Endothelial cell of umbilical vein (primary cell): ENCODE measurements around the gene NPFFR1. TPM values are rescaled to one million over a fixed set of nuclear protein-coding genes. Genes with fewer than 3 reads are reported as not detected.

Experiments
- BruUV-seq: library from RNA; stranded (reverse); fragments of 400-500 nt; replicated peaks from 2 replicates; lab custom pipeline; 2021; lab: Mats Ljungman, UMichigan
- CTCF ChIA-PET: fragments of 300-600, 350-600 bp; sonication (Branson Sonifier 250); formaldehyde crosslinking; loops from one replicate; lab custom pipeline; 2021; ENCODE audit warnings: antibody characterized with exemption, inconsistent platforms; lab: Charles Lee
- POLR2A ChIA-PET: fragments of 300-600, 350-600 bp; sonication (Branson Sonifier 250); formaldehyde crosslinking; loops from one replicate; lab custom pipeline; 2021; ENCODE audit warnings: antibody characterized with exemption, inconsistent platforms; lab: Charles Lee
- DNase-seq: peaks from one replicate; pipeline ENCODE4 v3.0.0-alpha.2; 2011; ENCODE audit warnings: low read depth, low spot score
- FAIRE-seq: peaks from 2 replicates; lab custom pipeline; 2011; peaks lifted over from hg19 to GRCh38; lab: Jason Lieb, UNC
- H2AFZ ChIP-seq: 2 replicates; pipeline ENCODE4 v1.6.0; 2012; ENCODE audit warnings: low read depth, low read length, control low read depth, inconsistent platforms
- H3K27ac ChIP-seq: 2 replicates; pipeline ENCODE4 v1.5.1; 2011; ENCODE audit warnings: low read depth, mild to moderate bottlenecking, control low read depth, low read length, moderate library complexity; ENCODE audit not compliant: insufficient read depth
- H3K27me3 ChIP-seq, 2 experiments: 2 replicates each; pipeline versions ENCODE4 v1.6.0 to v1.6.1; 2011; ENCODE audit warnings: low read length in 2 of 2, mixed read lengths in 1 of 2; ENCODE audit not compliant: control insufficient read depth in 2 of 2, insufficient read depth in 2 of 2
- H3K36me3 ChIP-seq, 2 experiments: 2 replicates in 1 of 2; 3 replicates in 1 of 2; pipeline ENCODE4 v1.5.1; 2011; ENCODE audit warnings: low read length in 2 of 2, mild to moderate bottlenecking in 1 of 2, moderate library complexity in 1 of 2; ENCODE audit not compliant: control insufficient read depth in 2 of 2, insufficient read depth in 2 of 2; ENCODE audit errors: extremely low read depth in 1 of 2
- H3K4me1 ChIP-seq: 3 replicates; pipeline ENCODE4 v1.5.1; 2011; ENCODE audit warnings: mild to moderate bottlenecking, low read length; ENCODE audit not compliant: control insufficient read depth, insufficient read depth; ENCODE audit errors: extremely low read depth
- H3K4me2 ChIP-seq: 2 replicates; pipeline ENCODE4 v1.6.1; 2011; ENCODE audit warnings: low read length, control low read depth, mixed read lengths; ENCODE audit not compliant: insufficient read depth
- H3K4me3 ChIP-seq, 3 experiments: fragments of 200-600 bp in 1 of 3; sonication (generic), shearing (Covaris generic) in 1 of 3; replicated peaks in 1 of 3; 2 replicates each; pipeline ENCODE4 v1.5.1; 2011 to 2016; ENCODE audit warnings: control low read depth in 3 of 3, low read length in 3 of 3, mild to moderate bottlenecking in 2 of 3, inconsistent platforms in 1 of 3, low read depth in 1 of 3, moderate library complexity in 1 of 3; ENCODE audit not compliant: insufficient read depth in 1 of 3
- H3K79me2 ChIP-seq: 2 replicates; pipeline ENCODE4 v1.6.0; 2012; ENCODE audit warnings: low read length, inconsistent platforms; ENCODE audit not compliant: control insufficient read depth, insufficient read depth
- H3K9ac ChIP-seq: replicated peaks from 2 replicates; pipeline ENCODE3; 2011; ENCODE audit warnings: low read length, control low read depth; ENCODE audit not compliant: insufficient read depth; ENCODE audit errors: extremely low read depth
- H3K9me1 ChIP-seq: replicated peaks from 3 replicates; pipeline ENCODE4 v1.6.0; 2011; ENCODE audit warnings: mild to moderate bottlenecking, low read length; ENCODE audit not compliant: control insufficient read depth, insufficient read depth; ENCODE audit errors: extremely low read depth
- H3K9me3 ChIP-seq: replicated peaks from 2 replicates; pipeline ENCODE4 v1.5.1; 2012; ENCODE audit warnings: low read length, inconsistent platforms; ENCODE audit not compliant: control insufficient read depth, insufficient read depth
- H4K20me1 ChIP-seq: replicated peaks from 2 replicates; pipeline ENCODE3; 2011; ENCODE audit warnings: mild to moderate bottlenecking, low read length; ENCODE audit not compliant: control insufficient read depth, insufficient read depth; ENCODE audit errors: extremely low read depth
- EZH2 ChIP-seq: IDR thresholded peaks from 2 replicates; pipeline ENCODE4 v1.6.1; 2012; ENCODE audit warnings: borderline replicate concordance, low read depth, mild to moderate bottlenecking, moderate library complexity, low read length, inconsistent platforms; ENCODE audit not compliant: severe bottlenecking
- FOS ChIP-seq: IDR thresholded peaks from 2 replicates; pipeline ENCODE4 v1.6.1; 2011; ENCODE audit warnings: mild to moderate bottlenecking, low read length, moderate library complexity, borderline replicate concordance; ENCODE audit not compliant: insufficient read depth
- GATA2 ChIP-seq: IDR thresholded peaks from 2 replicates; pipeline ENCODE4 v1.7.0; 2011; ENCODE audit warnings: low read depth, mild to moderate bottlenecking, moderate library complexity, mixed read lengths, low read length; ENCODE audit not compliant: insufficient read length, insufficient read depth
- JUN ChIP-seq: IDR thresholded peaks from 2 replicates; pipeline ENCODE4 v1.6.1; 2011; ENCODE audit warnings: borderline replicate concordance, low read depth; ENCODE audit not compliant: insufficient read length, insufficient read depth
- MYC ChIP-seq: IDR thresholded peaks from one replicate; pipeline ENCODE4 v1.6.1; 2011; ENCODE audit warnings: mild to moderate bottlenecking, low read depth, low read length
- POLR2A ChIP-seq: IDR thresholded peaks from 2 replicates; pipeline ENCODE4 v1.6.1; 2012; ENCODE audit warnings: low read depth, mild to moderate bottlenecking, control low read depth, low read length
- POLR2AphosphoS5 ChIP-seq: IDR thresholded peaks from 2 replicates; pipeline ENCODE4 v1.6.1; 2012; ENCODE audit warnings: low read depth, mild to moderate bottlenecking, control low read depth, low read length, moderate library complexity; ENCODE audit not compliant: insufficient read depth
- dilution Hi-C: fragments of 300-500 bp; cut with MboI; formaldehyde crosslinking; loops from one replicate; pipeline ENCODE4 v1.15.0; 2019; ENCODE audit warnings: low sequenced_read_pairs; ENCODE audit not compliant: extremely low pct_ligation_motif_present
- intact Hi-C: fragments of 100-400 bp; cut with micrococcal nuclease; formaldehyde crosslinking; loops from one replicate; pipeline ENCODE4 v1.10.0; 2022
- polyA plus RNA-seq, 4 experiments: library from polyadenylated mRNA; depleted of rRNA in 3 of 4; stranded (reverse) in 3 of 4; unstranded in 1 of 4; fragments of >200 nt; gene quantifications; 2 replicates each; pipeline versions ENCODE4 v1.2.1 to v1.2.3, GENCODE V29; 2011 to 2012; ENCODE audit warnings: missing spikeins in 1 of 4
- total RNA-seq: library from RNA; stranded (reverse); gene quantifications from 2 replicates; pipeline ENCODE4 v1.2.3, GENCODE V29; 2021
- TF ChIP-seq, protein P1 (sequence below), 2 donors: IDR thresholded peaks; 1 replicate in 1 of 2; 2 replicates in 1 of 2; pipeline ENCODE4 v1.5.1; 2011; ENCODE audit warnings: low read length in 2 of 2, mild to moderate bottlenecking in 2 of 2, moderate library complexity in 2 of 2, control low read depth in 1 of 2, inconsistent platforms in 1 of 2, low read depth in 1 of 2; ENCODE audit not compliant: insufficient read depth in 1 of 2; ENCODE audit errors: extremely low read depth in 1 of 2
- TF ChIP-seq, protein P2 (sequence below): IDR thresholded peaks from 2 replicates; pipeline ENCODE4 v1.6.1; 2011; ENCODE audit not compliant: insufficient read depth, insufficient read length

Gene NPFFR1
- total and polyA plus RNA-seq, 2 donors (not counting 3 experiments of a cell fraction or from before 2014, with no cell fraction given) = not detected

- intact Hi-C loops (no loop called here), dilution Hi-C loops (no loop called here)
- no peaks in the 10 kb centered on the region for H3K27me3 ChIP-seq
- no TSS peak for BruUV-seq
- no peaks in the 10 kb centered on the region for H3K9me3 ChIP-seq
- no peak overlapping the region for H3K4me2 ChIP-seq
- no peak overlapping the region for H3K4me3 ChIP-seq
- H3K27ac ChIP-seq = no peak overlapping the region
- H3K36me3 ChIP-seq = no peaks in the 10 kb centered on the region
- no peak for TF ChIP-seq POLR2AphosphoS5
- TF ChIP-seq, protein P1, sequence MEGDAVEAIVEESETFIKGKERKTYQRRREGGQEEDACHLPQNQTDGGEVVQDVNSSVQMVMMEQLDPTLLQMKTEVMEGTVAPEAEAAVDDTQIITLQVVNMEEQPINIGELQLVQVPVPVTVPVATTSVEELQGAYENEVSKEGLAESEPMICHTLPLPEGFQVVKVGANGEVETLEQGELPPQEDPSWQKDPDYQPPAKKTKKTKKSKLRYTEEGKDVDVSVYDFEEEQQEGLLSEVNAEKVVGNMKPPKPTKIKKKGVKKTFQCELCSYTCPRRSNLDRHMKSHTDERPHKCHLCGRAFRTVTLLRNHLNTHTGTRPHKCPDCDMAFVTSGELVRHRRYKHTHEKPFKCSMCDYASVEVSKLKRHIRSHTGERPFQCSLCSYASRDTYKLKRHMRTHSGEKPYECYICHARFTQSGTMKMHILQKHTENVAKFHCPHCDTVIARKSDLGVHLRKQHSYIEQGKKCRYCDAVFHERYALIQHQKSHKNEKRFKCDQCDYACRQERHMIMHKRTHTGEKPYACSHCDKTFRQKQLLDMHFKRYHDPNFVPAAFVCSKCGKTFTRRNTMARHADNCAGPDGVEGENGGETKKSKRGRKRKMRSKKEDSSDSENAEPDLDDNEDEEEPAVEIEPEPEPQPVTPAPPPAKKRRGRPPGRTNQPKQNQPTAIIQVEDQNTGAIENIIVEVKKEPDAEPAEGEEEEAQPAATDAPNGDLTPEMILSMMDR (IDR thresholded peaks at IDR 0.05; ENCODE audit: extremely low read depth in 1 of 2, insufficient read depth in 1 of 2, low read depth in 1 of 2, low read length in 2 of 2) = no peak
- TF ChIP-seq GATA2 = no peak
- TF ChIP-seq MYC = no peak
- no peak for TF ChIP-seq POLR2A
- TF ChIP-seq, protein P2, sequence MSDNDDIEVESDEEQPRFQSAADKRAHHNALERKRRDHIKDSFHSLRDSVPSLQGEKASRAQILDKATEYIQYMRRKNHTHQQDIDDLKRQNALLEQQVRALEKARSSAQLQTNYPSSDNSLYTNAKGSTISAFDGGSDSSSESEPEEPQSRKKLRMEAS = no peak
- no peak for TF ChIP-seq JUN
- no peak for TF ChIP-seq FOS
- TF ChIP-seq EZH2 = no peak
- no peaks in the 10 kb centered on the region for H3K4me1 ChIP-seq
- H3K79me2 ChIP-seq = no peaks in the 10 kb centered on the region
- FAIRE-seq (no peak), DNase-seq (no peak)
- no peaks in the 10 kb centered on the region for H4K20me1 ChIP-seq
- CTCF ChIA-PET = interaction anchor here (0.7 to 1.3 kb wide), 3 partner anchors 10 to 48 kb away, joined by 3 to 4 read pairs (median 3); no protein-coding TSS in a partner anchor
- H3K9me1 ChIP-seq = no peaks in the 10 kb centered on the region
- no peak overlapping the region for H2AFZ ChIP-seq
- POLR2A ChIA-PET = no interaction called here
- no peak overlapping the region for H3K9ac ChIP-seq
Observed at GRCh38 chr10:70312972-70313371, 29.2 kb upstream of the NPFFR1 start.
